Measurements from ENCODE around the gene RASAL3.
"Not testable (repeated sequence)": the region's sequence is repeated elsewhere in the genome, so short reads cannot be mapped to it uniquely, and the experiment has no call there.

RASAL3 gene

DNA sequence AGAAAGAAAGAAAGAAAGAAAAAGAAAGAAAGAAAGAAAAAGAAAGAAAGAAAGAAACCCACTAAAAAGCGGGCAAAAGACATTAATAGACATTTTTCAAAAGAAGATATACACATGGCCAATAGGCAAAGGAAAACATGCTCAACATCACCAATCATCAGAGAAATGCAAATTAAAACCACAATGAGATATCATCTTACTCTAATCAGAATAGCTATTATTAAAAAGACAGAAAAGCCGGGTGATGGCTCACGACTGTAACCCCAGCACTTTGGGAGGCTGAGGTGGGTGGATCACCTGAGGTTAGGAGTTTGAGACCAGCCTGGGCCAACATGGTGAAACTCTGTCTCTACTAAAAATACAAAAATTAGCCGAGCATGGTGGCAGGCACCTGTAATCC lies 9.5 kb upstream of the RASAL3 start:
- not testable (repeated sequence) for DNase-seq (ENCODE audit: low read depth)

GRCh38 chr19:15471639-15472101 lies 7.3 kb upstream of the RASAL3 start:
- no peak for DNase-seq (ENCODE audit: low read depth)

- no peak for DNase-seq (ENCODE audit: low read depth)
Observed at GRCh38 chr19:15469513-15470297, 5.4 kb upstream of the RASAL3 start.

GRCh38 chr19:15468675-15469512 lies 4.5 kb upstream of the RASAL3 start:
- no peak for DNase-seq (ENCODE audit: low read depth)

GRCh38 chr19:15467734-15468214 lies 3.4 kb upstream of the RASAL3 start:
- no peak for DNase-seq (ENCODE audit: low read depth)

GRCh38 chr19:15466851-15467733 lies 2.7 kb upstream of the RASAL3 start:
- peak; percentile 32 for DNase-seq (ENCODE audit: low read depth)

GRCh38 chr19:15463861-15464371 lies 428 bp downstream of the RASAL3 start:
- peak; percentile 73 for DNase-seq (ENCODE audit: low read depth)

DNA sequence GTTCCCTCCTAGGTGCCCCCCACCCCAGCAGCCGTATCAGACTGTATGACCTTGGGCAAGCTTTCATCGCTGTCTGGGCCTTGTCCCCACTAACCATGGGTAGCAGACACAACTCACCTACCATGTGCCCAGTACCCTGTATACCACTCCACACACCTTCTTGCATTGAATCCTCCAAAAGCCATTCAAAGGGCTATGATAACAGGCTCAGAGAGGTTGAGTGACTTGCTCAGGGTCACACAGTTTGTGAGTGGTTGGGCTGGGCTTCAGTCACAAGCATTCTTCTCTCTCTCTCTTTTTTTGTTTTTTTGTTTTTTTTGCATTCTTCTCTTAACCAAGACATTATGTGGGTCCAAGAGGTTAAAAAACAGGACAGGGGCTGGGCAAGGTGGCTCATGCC lies 2.6 kb downstream of the RASAL3 start:
- DNase-seq (ENCODE audit: low read depth): no peak

GRCh38 chr19:15457701-15458484 lies 6.5 kb downstream of the RASAL3 start:
- no peak for DNase-seq (ENCODE audit: low read depth)

DNA sequence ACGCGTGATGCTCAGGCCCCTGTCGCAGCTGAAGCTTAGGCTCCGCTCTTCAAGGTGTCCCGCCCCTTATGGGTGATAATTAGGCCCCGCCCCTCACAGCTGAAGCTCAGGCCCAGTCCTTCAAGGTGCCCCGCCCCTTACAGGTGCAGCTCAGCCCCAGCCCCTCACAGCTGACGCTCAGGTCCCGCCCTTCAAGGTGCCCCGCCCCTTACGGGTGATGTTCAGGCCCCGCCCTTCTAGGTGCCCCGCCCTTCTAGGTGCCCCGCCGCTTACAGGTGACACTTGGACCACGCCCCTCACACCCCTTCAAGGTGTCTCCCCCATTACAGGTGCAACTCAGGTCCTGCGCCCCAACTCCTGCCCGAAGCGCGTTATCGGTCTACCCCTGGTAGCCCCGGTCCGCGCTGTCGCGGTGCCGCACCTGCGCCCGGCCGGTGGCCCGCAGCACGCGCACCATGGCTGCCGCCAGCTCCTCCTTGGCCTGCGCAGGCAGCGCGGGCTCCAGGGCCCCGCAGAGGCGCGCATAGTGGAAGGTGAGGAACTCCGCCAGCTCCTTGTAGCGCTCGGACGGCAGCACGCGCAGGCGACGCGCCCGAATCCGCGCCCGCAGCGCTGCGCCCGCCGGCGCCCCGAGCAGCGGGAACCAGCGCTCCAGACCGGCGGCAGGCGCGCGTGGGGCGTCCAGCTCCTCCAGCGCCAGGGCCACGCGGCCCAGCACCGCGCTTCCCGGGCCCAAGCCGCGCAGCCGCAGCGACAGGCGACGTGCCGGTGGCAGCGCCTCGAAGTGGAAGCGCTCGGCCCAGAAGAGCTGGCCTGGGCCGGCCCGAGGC lies 7.3 kb downstream of the RASAL3 start:
- DNase-seq (ENCODE audit: low read depth): no peak

- no peak for DNase-seq (ENCODE audit: low read depth)
Observed at GRCh38 chr19:15456441-15456840, 7.9 kb downstream of the RASAL3 start.

GRCh38 chr19:15455996-15456395 lies 8.3 kb downstream of the RASAL3 start:
- no peak for DNase-seq (ENCODE audit: low read depth)

GRCh38 chr19:15453906-15454860 lies 10.2 kb downstream of the RASAL3 start:
- no peak for DNase-seq (ENCODE audit: low read depth)

GRCh38 chr19:15453091-15453578 lies 11.2 kb downstream of the RASAL3 start:
- no peak for DNase-seq (ENCODE audit: low read depth)

DNA sequence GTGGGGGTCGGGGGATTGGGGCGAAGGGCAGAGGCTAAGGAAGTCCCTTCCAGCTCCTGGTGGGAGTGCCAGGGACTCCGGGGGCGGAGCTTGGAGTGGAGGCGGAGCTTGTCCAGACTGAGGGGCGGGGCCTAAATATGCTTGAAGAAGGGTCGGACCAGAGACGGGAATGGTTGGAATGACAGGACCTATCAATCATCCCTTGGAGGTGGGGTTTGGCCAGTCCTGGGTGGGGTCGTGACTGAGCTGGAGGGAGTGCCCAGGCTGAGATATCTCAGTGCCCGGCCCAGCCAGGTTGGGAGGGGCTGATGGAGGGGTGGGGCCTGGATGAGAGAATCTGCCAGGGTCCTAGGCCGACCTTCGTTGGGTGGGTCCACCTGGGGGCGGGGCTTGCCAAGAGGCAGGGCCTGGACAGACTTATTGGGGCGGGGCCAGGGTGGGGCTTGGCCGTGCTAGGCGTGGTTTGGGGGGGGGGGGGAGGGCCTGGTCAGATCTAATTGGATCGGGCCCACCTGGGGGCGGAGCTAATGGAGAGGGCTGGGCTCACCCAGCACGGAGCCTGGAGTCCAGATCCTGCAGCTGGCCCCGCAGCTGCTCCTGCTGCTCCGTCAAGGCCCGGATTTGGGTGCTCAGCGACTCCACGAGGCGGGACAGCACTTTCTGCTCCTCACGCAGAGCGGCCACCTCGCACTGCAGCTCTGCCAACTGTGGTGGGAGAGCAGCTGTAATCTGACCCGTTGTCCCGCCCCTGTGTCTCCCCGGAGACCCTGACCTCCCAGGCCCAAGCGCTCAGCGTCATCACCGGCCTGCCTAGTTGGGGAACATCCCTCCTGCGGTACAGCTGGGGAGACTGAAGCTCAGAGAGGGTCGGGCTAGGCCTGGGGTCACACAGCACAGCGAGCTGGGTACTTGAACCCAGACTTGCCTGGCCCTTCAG lies 12.0 kb downstream of the RASAL3 start:
- DNase-seq (ENCODE audit: low read depth): no peak

GRCh38 chr19:15450528-15450890 lies 13.8 kb downstream of the RASAL3 start:
- no peak for DNase-seq (ENCODE audit: low read depth)
